Common myeloid progenitor, CD34-positive (primary cell): ENCODE data around the gene CMTM2.

Experiments used
- CTCF ChIA-PET: fragments of 350-600 bp; sonication (Branson Sonifier 250); formaldehyde crosslinking; loops from one replicate; lab custom pipeline; 2021; ENCODE audit warnings: antibody characterized with exemption; lab: Charles Lee
- POLR2A ChIA-PET: fragments of 350-600 bp; sonication (Branson Sonifier 250); formaldehyde crosslinking; loops from one replicate; lab custom pipeline; 2021; ENCODE audit warnings: antibody characterized with exemption; lab: Charles Lee
- DNase-seq, 3 donors: peaks; one replicate each; pipeline versions ENCODE4 v3.0.0 to v3.0.0-alpha.2; 2013
- H3K27ac ChIP-seq, 2 experiments: 1 replicate in 1 of 2; 2 replicates in 1 of 2; pipeline ENCODE4 v1.7.0; 2013; ENCODE audit warnings: inconsistent platforms in 2 of 2, low read length in 2 of 2, mild to moderate bottlenecking in 2 of 2, low read depth in 1 of 2, moderate library complexity in 1 of 2; ENCODE audit not compliant: severe bottlenecking in 2 of 2, insufficient read depth in 1 of 2, poor library complexity in 1 of 2
- H3K27me3 ChIP-seq, 5 experiments: replicated peaks in 2 of 5; 1 replicate in 3 of 5; 2 replicates in 2 of 5; pipeline versions ENCODE4 v1.6.1 to v1.7.0; 2013; ENCODE audit warnings: low read length in 4 of 5, mild to moderate bottlenecking in 2 of 5, moderate library complexity in 2 of 5, inconsistent platforms in 1 of 5; ENCODE audit not compliant: insufficient read depth in 5 of 5, control insufficient read depth in 4 of 5
- H3K36me3 ChIP-seq, 4 experiments: 1 replicate in 2 of 4; 2 replicates in 2 of 4; pipeline versions ENCODE4 v1.6.1 to v1.7.0; 2013; ENCODE audit warnings: low read length in 3 of 4, control low read depth in 1 of 4, mild to moderate bottlenecking in 1 of 4; ENCODE audit not compliant: control insufficient read depth in 4 of 4, insufficient read depth in 4 of 4
- H3K4me1 ChIP-seq, 4 experiments: 1 replicate in 3 of 4; 2 replicates in 1 of 4; pipeline versions ENCODE4 v1.6.1 to v1.7.1; 2013; ENCODE audit warnings: low read length in 3 of 4, mild to moderate bottlenecking in 3 of 4, control low read depth in 1 of 4, inconsistent platforms in 1 of 4, moderate library complexity in 1 of 4; ENCODE audit not compliant: control insufficient read depth in 4 of 4, insufficient read depth in 4 of 4; ENCODE audit errors: control extremely low read depth in 1 of 4
- H3K4me3 ChIP-seq, 7 experiments: 1 replicate in 4 of 7; 2 replicates in 3 of 7; pipeline versions ENCODE4 v1.5.1 to v1.7.0; 2013; ENCODE audit warnings: mild to moderate bottlenecking in 7 of 7, low read length in 6 of 7, moderate library complexity in 6 of 7, inconsistent platforms in 2 of 7, low read depth in 2 of 7, control low read depth in 1 of 7; ENCODE audit not compliant: insufficient read depth in 4 of 7, control insufficient read depth in 1 of 7; ENCODE audit errors: extremely low read depth in 1 of 7
- H3K9me3 ChIP-seq, 5 experiments: 1 replicate in 4 of 5; 2 replicates in 1 of 5; pipeline versions ENCODE4 v1.6.1 to v1.7.1; 2013; ENCODE audit warnings: low read length in 4 of 5, mild to moderate bottlenecking in 2 of 5, inconsistent platforms in 1 of 5, low read depth in 1 of 5, moderate library complexity in 1 of 5; ENCODE audit not compliant: control insufficient read depth in 4 of 5, insufficient read depth in 2 of 5; ENCODE audit errors: control extremely low read depth in 1 of 5
- WGBS: methylation state at CpG from one replicate; pipeline ENCODE4 v1.1.5; 2013; ENCODE audit not compliant: insufficient coverage; 5-methylcytosine and 5-hydroxymethylcytosine counted together

CMTM2 gene

DNA sequence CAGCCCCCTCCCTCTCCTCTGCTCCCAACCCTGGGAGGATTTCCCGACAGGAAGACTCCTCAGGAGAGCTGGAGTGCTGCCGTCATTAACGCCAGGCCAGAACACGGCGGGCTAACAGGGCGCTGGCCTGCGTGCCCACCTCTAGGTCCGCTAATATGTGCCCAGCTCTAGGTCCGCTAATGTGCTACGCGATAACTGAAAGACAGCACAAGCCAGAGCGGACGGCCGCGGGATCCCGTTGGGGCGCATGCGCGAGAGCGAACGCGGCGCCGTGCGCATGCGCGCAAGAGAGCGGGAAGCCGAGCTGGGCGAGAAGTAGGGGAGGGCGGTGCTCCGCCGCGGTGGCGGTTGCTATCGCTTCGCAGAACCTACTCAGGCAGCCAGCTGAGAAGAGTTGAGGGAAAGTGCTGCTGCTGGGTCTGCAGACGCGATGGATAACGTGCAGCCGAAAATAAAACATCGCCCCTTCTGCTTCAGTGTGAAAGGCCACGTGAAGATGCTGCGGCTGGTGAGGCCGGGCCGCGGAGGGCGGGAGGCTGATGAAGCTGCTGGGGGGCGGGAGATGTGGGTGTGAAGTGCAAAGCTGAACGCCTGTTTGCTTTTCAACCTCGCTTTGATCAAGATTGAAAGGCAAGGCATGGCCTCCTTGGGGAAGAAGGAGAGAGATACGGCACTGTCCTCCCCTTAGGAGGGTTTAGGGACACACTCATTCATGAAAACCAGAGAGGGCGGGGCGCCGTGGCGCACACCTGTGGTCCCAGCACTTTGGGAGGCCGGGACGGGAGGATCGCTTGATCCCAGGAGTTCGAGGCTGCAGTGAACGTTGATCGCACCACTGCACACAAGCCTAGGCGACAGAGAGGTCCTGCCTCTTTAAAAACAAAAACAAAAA lies 26.7 kb upstream of the CMTM2 start, which contains the start of gene CKLF:
Gene CKLF (plus strand): TSS at position 291 of the 892 bp plus-strand sequence. CDS start 140 bp downstream, at position 431.
- Histone ChIP-seq H3K27ac (peak within 1 kb of the TSS; percentile 36 to 88), H3K4me1 (peaks cover 26 to 72% (median 61%) of the 10 kb centered on the region in 4 experiments), H3K4me3 (peak within 1 kb of the TSS; percentile 35 to 85 (median 71)), H3K9me3 (no peaks in the 10 kb centered on the region), H3K36me3 (peaks cover 0 to 19% (median 11%) of the 10 kb centered on the region in 4 experiments), H3K27me3 (no peaks in the 10 kb centered on the region)
- ChIA-PET POLR2A (interaction anchor here (1.0 to 6.0 kb wide), 4 partner anchors 10 to 29 kb away, joined by 3 to 52 read pairs (median 5); no protein-coding TSS in a partner anchor), CTCF (interaction anchor here (1.0 to 12.6 kb wide), 10 partner anchors 11 to 42 kb away, joined by 3 to 168 read pairs (median 14); partner anchors contain the start of gene CMTM1)
- DNase-seq: peak; percentile 87 to 94 (median 93)
- WGBS: 8% methylated on average over 59 of the region's 63 CpGs

DNA sequence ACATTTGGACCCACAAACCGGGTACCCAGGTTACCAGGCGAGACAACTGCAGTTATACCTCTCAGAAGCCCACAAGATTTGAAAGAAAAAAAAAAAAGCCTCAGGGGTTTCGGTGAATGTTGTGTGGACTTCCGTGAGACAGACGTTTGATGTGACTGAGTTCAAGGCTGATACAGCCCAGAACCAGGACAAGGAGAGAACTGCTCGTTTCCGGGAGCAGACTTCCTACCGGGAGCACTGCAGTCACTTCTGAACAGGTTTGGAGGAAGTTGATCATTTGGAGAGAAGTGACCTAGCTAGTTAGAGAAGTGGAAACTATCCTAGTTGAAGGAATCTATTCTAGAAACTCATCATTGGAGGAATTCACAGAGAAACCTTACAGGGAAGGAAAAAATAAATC lies 26.0 kb upstream of the CMTM2 start:
- CTCF ChIA-PET: interaction anchor here (1.2 to 12.6 kb wide), 7 partner anchors 11 to 43 kb away, joined by 3 to 168 read pairs (median 15); partner anchors contain the start of gene CMTM1
- POLR2A ChIA-PET: interaction anchor here (1.0 to 6.0 kb wide), 4 partner anchors 9 to 30 kb away, joined by 3 to 52 read pairs (median 5); no protein-coding TSS in a partner anchor
- DNase-seq: no peak
- H3K4me3 ChIP-seq: peak overlapping the region in 6 of 7 experiments; percentile 66 to 85 (median 76)
- H3K27me3 ChIP-seq: no peaks in the 10 kb centered on the region
- 0% methylated on average over 5 of the region's 8 CpGs for WGBS
- H3K9me3 ChIP-seq: no peaks in the 10 kb centered on the region
- peaks cover 26 to 70% (median 56%) of the 10 kb centered on the region in 4 experiments for H3K4me1 ChIP-seq
- H3K36me3 ChIP-seq: peaks cover 2 to 26% (median 14%) of the 10 kb centered on the region in 4 experiments
- H3K27ac ChIP-seq: peak overlapping the region in 1 of 2 experiments; percentile 43

DNA sequence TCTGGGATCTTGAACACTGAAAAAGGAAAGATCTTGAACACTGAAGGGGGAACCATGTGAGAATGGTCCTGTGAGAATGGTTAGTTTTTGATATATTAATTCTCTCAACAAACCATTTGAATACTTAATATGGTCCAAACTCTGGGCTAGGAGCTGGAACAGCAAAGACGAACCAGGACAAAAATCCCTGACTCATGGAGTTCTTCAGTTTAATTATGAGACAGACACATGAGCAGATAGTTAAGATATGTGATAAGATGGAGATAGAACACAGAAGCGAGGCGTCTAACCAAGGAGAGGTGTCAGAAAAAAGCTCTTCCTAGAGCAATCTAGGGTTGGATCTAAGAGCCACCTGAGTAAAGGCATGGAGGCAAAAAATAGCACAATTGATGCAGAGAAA lies 25.2 kb upstream of the CMTM2 start:
- Histone ChIP-seq H3K27ac (no peak overlapping the region), H3K4me3 (peak overlapping the region in 5 of 7 experiments; percentile 66 to 85 (median 71)), H3K27me3 (no peaks in the 10 kb centered on the region), H3K9me3 (no peaks in the 10 kb centered on the region), H3K4me1 (peaks cover 24 to 62% (median 48%) of the 10 kb centered on the region in 4 experiments), H3K36me3 (peaks cover 9 to 34% (median 20%) of the 10 kb centered on the region in 4 experiments)
- 92% methylated on average over 2 of the region's 3 CpGs for WGBS
- ChIA-PET CTCF (interaction anchor here (1.2 to 12.6 kb wide), 5 partner anchors 15 to 44 kb away, joined by 3 to 168 read pairs (median 5); no protein-coding TSS in a partner anchor), POLR2A (no interaction called here)
- DNase-seq: no peak

DNA sequence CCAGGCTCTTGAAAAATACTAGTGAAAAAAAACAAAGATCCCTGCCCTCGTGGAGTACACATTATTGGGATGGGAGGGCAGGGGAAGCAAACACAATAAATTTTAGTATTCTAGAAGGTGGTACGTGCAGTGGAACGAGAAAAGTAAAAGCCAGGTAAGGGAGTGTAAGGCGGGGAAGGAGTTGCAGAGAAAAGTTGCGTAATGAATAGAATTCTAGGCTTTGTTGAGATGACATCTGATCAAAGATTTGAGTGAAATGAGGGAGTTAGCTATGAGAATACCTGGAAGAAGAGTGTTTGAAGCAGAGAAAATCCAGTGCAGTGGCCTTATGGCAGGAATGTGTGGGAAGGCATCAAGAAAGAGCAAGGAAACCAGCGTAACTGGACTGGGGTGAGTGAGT lies 24.8 kb upstream of the CMTM2 start:
- Histone ChIP-seq H3K36me3 (peaks cover 9 to 39% (median 23%) of the 10 kb centered on the region in 4 experiments), H3K27me3 (no peaks in the 10 kb centered on the region), H3K4me1 (peaks cover 23 to 57% (median 44%) of the 10 kb centered on the region in 4 experiments), H3K27ac (no peak overlapping the region), H3K9me3 (no peaks in the 10 kb centered on the region), H3K4me3 (peak overlapping the region in 1 of 7 experiments; percentile 71)
- CTCF ChIA-PET: interaction anchor here (1.0 to 12.6 kb wide), 5 partner anchors 10 to 44 kb away, joined by 3 to 168 read pairs (median 5); no protein-coding TSS in a partner anchor
- WGBS: 96% methylated on average over 5 of the region's 6 CpGs
- no peak for DNase-seq
- POLR2A ChIA-PET: no interaction called here

DNA sequence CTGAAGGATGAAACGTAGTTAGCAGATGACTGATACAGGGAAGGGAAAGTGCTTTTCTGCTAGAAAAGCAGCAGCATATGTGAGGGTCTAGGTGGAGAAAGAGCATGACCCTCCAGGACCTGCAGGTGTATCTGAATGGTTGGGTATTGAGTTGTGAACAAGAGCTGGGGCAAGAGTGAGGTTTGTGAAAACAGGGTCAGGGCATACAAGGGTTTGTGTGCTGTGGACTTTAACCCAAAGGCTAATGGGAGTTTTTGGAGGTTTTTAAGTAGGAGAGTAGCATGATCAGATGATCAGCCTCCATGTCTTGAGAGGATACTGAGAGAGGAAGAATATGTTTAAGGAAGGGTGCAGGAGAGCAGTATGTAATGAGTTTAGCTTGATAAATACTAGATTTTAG lies 19.2 kb upstream of the CMTM2 start:
- POLR2A ChIA-PET: no interaction called here
- Histone ChIP-seq H3K4me1 (peaks cover 24 to 50% (median 40%) of the 10 kb centered on the region in 4 experiments), H3K27me3 (no peaks in the 10 kb centered on the region), H3K27ac (no peak overlapping the region), H3K4me3 (no peak overlapping the region), H3K9me3 (no peaks in the 10 kb centered on the region), H3K36me3 (peaks cover 11 to 59% (median 30%) of the 10 kb centered on the region in 4 experiments)
- CTCF ChIA-PET: interaction anchor here (0.6 to 2.7 kb wide), 6 partner anchors 10 to 124 kb away, joined by 3 to 10 read pairs (median 6); no protein-coding TSS in a partner anchor
- 100% methylated on average over 1 of the region's 1 CpG for WGBS
- DNase-seq: no peak

DNA sequence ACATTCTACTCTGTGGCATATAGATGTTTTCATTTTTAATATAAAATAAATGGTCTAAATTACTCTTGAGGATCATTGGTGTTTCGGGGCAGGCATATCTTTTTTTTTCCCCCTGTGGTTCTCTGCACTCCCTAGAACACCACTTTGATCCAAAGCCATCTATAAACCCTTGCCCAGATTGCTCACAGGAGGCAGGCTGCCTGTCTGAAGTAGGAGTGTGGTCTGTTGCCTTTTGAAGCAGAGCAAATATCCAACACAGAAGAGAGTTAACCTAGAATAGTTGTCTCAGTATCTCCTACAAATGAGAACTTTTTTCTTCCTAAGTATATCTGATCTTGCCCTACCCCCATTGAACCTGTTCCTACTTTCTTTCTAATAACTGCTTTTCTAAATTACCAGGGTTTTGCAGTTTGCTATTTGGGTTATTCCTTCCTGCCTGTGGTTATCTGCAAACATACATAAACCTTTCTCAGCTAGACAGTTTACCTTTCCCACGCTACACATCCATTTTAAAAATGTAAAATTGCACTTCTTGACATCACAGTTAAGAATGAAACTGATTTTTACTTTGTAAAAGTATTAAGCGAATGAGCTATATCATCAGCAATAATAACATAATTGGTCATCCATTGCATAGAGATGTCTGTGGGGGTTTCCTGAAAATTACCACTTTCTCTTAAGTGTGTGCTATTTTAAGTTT lies 17.7 kb upstream of the CMTM2 start:
- Histone ChIP-seq H3K4me1 (peaks cover 24 to 44% (median 38%) of the 10 kb centered on the region in 4 experiments), H3K4me3 (no peak overlapping the region), H3K27me3 (no peaks in the 10 kb centered on the region), H3K9me3 (no peaks in the 10 kb centered on the region), H3K36me3 (peaks cover 17 to 65% (median 30%) of the 10 kb centered on the region in 4 experiments), H3K27ac (no peak overlapping the region)
- DNase-seq: no peak
- CTCF ChIA-PET: interaction anchor here (0.9 to 6.8 kb wide), 9 partner anchors 11 to 219 kb away, joined by 3 to 82 read pairs (median 10); partner anchors contain the start of genes CKLF, CMTM2, CMTM3 and TK2
- WGBS: no CpG with 5 or more reads among the region's 3 CpGs
- POLR2A ChIA-PET: interaction anchor here (1.1 kb wide), 1 partner anchor 9 kb away, joined by 3 read pairs; the partner anchor contains the start of gene CKLF
